ENCODE data around the gene ZNF710. TPM values are rescaled to one million over a fixed set of nuclear protein-coding genes. Genes with fewer than 3 reads are reported as not detected.

ZNF710 gene
- total and polyA plus RNA-seq, 2 of the 13 experiments (the other 11 are each of a cell fraction or from before 2014, with no cell fraction given), result 4.7 to 20.6 TPM

DNA sequence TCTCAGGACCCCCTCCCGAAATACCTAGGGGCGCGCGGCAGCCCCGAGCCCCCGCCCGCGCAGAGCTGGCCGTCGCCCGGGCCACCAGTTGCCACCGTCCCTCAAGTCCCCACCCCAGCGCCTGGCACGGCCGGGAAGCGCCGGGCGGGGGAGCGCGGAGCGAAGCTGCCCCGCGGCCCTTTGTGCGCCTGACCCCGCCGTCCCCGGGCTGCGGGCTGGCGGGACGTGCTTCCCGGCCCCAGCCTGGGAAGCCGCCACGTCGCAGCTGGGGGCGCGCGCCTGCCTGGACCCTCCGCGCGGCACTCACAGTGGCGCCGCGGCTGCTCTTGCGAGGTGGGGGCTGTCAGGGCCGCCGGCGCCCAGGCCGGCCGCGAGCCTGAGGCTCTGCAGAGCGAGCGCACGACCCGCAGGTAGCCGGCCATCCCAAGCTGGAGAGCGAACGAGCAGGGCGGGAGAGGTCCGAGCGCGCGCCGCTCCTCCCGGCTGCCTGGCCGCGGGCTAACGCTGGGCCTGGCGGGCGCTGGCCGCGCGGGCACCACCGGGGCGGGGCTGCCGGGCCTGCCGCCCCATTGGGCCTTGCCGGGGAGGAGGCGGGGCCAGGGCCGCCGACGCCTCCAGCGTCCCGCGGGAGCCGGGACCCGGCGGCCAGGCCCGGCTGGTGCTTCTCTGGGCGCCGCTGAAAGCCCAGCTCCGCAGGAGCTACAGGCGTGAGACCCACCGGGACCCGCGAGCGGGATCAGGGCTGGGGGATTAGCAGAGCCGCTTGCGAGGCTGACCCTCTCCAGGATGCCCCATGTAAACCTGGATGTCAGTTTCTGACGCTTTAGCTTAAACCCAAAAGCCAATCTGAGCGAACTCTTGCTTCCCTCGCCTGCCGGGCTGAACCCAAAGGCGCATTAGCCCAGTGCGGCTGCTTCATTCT, 101.1 kb downstream of the ZNF710 start, which contains the start of gene IDH2 (continued):
- TF ChIP-seq SALL1 (CRISPR knock-in tag; IDR thresholded peaks at IDR 0.05) (peak; percentile 53), POLR2A (IDR thresholded peaks at IDR 0.05; ENCODE audit: insufficient read depth in 1 of 2, low read depth in 2 of 2, low read length in 2 of 2) (peak; percentile 80 to 96), ATF7-NPFF (CRISPR knock-in tag; IDR thresholded peaks at IDR 0.05; ENCODE audit: low read depth) (peak; percentile 30; the same call in 1 of the 2 replicates), MTF2 (CRISPR knock-in tag; IDR thresholded peaks at IDR 0.05; ENCODE audit: borderline replicate concordance) (0 out of 2 replicates have a peak, but pooled peaks have one; percentile 28), ZNF354B (CRISPR knock-in tag; IDR thresholded peaks at IDR 0.05) (no peak), HDAC1 (CRISPR knock-in tag; IDR thresholded peaks at IDR 0.05) (peak; percentile 27; the same call in 1 of the 2 replicates), ZNF337 (CRISPR knock-in tag; IDR thresholded peaks at IDR 0.05; ENCODE audit: borderline replicate concordance, low read depth) (no peak), SPEN (CRISPR knock-in tag; IDR thresholded peaks at IDR 0.05; ENCODE audit: low read depth) (no peak; the same call in 1 of the 2 replicates), MED8 (CRISPR knock-in tag; IDR thresholded peaks at IDR 0.05; ENCODE audit: insufficient replicate concordance) (no peak), ZNF777 (CRISPR knock-in tag; IDR thresholded peaks at IDR 0.05) (peak; percentile 85), ZNF543 (CRISPR knock-in tag; IDR thresholded peaks at IDR 0.05) (peak; percentile 43; the same call in 1 of the 2 replicates), ZNF75D (CRISPR knock-in tag; IDR thresholded peaks at IDR 0.05; ENCODE audit: borderline replicate concordance) (no peak), AKAP8 (CRISPR knock-in tag; IDR thresholded peaks at IDR 0.05) (0 out of 2 replicates have a peak, but pooled peaks have one; percentile 67), MEIS2 (CRISPR knock-in tag; IDR thresholded peaks at IDR 0.05) (peak; percentile 89; the same call in 1 of the 2 replicates), REPIN1 (CRISPR knock-in tag; IDR thresholded peaks at IDR 0.05; ENCODE audit: borderline replicate concordance, low read depth) (0 out of 2 replicates have a peak, but pooled peaks have one; percentile 23), ETV6 (CRISPR knock-in tag; conservative IDR thresholded peaks at IDR 0.05) (peak; percentile 32; the same call in 1 of the 2 replicates), IKZF4 (CRISPR knock-in tag; IDR thresholded peaks at IDR 0.05; ENCODE audit: borderline replicate concordance, low read depth, not compliant biosample characterization) (peak; percentile 57), MED1 (CRISPR knock-in tag; IDR thresholded peaks at IDR 0.05) (0 out of 2 replicates have a peak, but pooled peaks have one; percentile 19), ZNF564 (CRISPR knock-in tag; IDR thresholded peaks at IDR 0.05) (peak; percentile 63; the same call in 1 of the 2 replicates), IRX3 (CRISPR knock-in tag; IDR thresholded peaks at IDR 0.05; ENCODE audit: borderline replicate concordance, low read depth) (0 out of 2 replicates have a peak, but pooled peaks have one; percentile 30)
- TF ChIP-seq, protein P1, sequence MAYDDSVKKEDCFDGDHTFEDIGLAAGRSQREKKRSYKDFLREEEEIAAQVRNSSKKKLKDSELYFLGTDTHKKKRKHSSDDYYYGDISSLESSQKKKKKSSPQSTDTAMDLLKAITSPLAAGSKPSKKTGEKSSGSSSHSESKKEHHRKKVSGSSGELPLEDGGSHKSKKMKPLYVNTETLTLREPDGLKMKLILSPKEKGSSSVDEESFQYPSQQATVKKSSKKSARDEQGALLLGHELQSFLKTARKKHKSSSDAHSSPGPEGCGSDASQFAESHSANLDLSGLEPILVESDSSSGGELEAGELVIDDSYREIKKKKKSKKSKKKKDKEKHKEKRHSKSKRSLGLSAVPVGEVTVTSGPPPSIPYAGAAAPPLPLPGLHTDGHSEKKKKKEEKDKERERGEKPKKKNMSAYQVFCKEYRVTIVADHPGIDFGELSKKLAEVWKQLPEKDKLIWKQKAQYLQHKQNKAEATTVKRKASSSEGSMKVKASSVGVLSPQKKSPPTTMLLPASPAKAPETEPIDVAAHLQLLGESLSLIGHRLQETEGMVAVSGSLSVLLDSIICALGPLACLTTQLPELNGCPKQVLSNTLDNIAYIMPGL (CRISPR knock-in tag; IDR thresholded peaks at IDR 0.05; ENCODE audit: borderline replicate concordance in 1 of 2, low read depth in 1 of 2), result peak in 1 of 2 experiments; percentile 34; a peak in 1 of 4 replicates
- TF ChIP-seq, protein P2, sequence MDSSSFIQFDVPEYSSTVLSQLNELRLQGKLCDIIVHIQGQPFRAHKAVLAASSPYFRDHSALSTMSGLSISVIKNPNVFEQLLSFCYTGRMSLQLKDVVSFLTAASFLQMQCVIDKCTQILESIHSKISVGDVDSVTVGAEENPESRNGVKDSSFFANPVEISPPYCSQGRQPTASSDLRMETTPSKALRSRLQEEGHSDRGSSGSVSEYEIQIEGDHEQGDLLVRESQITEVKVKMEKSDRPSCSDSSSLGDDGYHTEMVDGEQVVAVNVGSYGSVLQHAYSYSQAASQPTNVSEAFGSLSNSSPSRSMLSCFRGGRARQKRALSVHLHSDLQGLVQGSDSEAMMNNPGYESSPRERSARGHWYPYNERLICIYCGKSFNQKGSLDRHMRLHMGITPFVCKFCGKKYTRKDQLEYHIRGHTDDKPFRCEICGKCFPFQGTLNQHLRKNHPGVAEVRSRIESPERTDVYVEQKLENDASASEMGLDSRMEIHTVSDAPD (CRISPR knock-in tag; IDR thresholded peaks at IDR 0.05), result peak; percentile 30; the same call in 1 of the 2 replicates
- TF ChIP-seq, protein P3, sequence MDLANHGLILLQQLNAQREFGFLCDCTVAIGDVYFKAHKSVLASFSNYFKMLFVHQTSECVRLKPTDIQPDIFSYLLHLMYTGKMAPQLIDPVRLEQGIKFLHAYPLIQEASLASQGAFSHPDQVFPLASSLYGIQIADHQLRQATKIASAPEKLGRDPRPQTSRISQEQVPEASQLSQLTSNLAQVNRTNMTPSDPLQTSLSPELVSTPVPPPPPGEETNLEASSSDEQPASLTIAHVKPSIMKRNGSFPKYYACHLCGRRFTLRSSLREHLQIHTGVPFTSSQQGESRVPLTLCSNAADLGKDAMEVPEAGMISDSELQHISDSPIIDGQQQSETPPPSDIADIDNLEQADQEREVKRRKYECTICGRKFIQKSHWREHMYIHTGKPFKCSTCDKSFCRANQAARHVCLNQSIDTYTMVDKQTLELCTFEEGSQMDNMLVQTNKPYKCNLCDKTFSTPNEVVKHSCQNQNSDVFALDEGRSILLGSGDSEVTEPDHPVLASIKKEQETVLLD (CRISPR knock-in tag; IDR thresholded peaks at IDR 0.05; ENCODE audit: low read depth), result peak; percentile 67; the same call in 1 of the 2 replicates

Measured in HepG2 (cell line).